Immature natural killer cell (primary cell): Measurements from ENCODE around the gene FANCC. TPM values are rescaled to one million over a fixed set of nuclear protein-coding genes. Genes with fewer than 3 reads are reported as not detected.
"Not testable (repeated sequence)": the region's sequence is repeated elsewhere in the genome, so short reads cannot be mapped to it uniquely, and the experiment has no call there.

Experiments used
- DNase-seq, 3 donors: peaks; one replicate each; pipeline ENCODE4 v3.0.0; 2022; ENCODE audit warnings: mixed read lengths in 1 of 3
- H3K27ac Mint-ChIP-seq, 6 donors: one replicate each; pipeline ENCODE4 v1.8.0; 2020; ENCODE audit warnings: mixed read lengths in 6 of 6, mild to moderate bottlenecking in 5 of 6, inconsistent platforms in 4 of 6, moderate library complexity in 3 of 6
- H3K27me3 Mint-ChIP-seq, 3 donors: one replicate each; pipeline ENCODE4 v1.8.0; 2020 to 2021; ENCODE audit warnings: low read depth in 3 of 3, mild to moderate bottlenecking in 3 of 3, mixed read lengths in 3 of 3, moderate library complexity in 3 of 3, inconsistent platforms in 1 of 3
- H3K36me3 Mint-ChIP-seq, 3 donors: one replicate each; pipeline ENCODE4 v1.8.0; 2020; ENCODE audit warnings: mixed read lengths in 3 of 3, inconsistent platforms in 2 of 3, mild to moderate bottlenecking in 2 of 3
- H3K4me1 Mint-ChIP-seq, 2 donors: one replicate each; pipeline ENCODE4 v1.8.0; 2020; ENCODE audit warnings: inconsistent platforms in 2 of 2, mild to moderate bottlenecking in 2 of 2, mixed read lengths in 2 of 2, moderate library complexity in 1 of 2
- H3K4me3 Mint-ChIP-seq, 5 donors: one replicate each; pipeline ENCODE4 v1.8.0; 2020; ENCODE audit warnings: mild to moderate bottlenecking in 5 of 5, mixed read lengths in 5 of 5, inconsistent platforms in 3 of 5, moderate library complexity in 3 of 5
- H3K9me3 Mint-ChIP-seq, 6 donors: one replicate each; pipeline ENCODE4 v1.8.0; 2020; ENCODE audit warnings: mild to moderate bottlenecking in 6 of 6, mixed read lengths in 6 of 6, inconsistent platforms in 4 of 6, moderate library complexity in 3 of 6
- polyA plus RNA-seq, 3 donors: library from polyadenylated mRNA; unstranded; fragments of 300-500 nt; fragmentation: Illumina TruSeq; gene quantifications; one replicate each; pipeline ENCODE4 v1.2.3, GENCODE V29; 2021

FANCC gene
- polyA plus RNA-seq, 3 donors from 2014 or later, result 2.4 to 3.4 (median 3.3) TPM

DNA sequence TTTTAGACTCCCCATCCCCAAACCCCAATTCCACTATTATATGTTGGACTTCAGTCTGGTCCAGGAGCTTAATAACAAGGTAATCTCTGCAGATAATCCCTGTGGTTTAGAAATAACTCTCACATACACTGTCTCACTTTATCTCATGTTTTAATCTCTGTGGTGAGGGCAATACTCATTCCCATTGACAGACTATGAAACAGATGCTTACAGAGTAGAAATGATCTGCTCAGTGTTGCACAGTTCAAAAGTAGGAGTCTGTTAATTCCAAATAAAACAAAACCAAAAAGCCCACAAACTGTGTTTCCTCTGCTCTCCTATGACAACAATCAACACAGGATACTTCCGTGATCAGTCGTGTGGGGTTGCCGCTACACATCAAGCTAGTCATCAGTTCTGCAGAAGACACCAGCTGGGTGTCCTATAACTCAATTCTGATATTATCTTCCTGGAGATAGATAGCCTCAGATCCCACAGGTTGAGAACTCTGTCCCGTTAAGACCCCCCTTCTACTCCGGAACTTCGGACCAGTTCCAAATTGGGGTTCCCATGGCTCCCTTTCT, 26.3 kb upstream of the FANCC start:
- Mint-ChIP-seq H3K27ac (peak overlapping the region in 1 of 6 donors; percentile 26), H3K9me3 (no peaks in the 10 kb centered on the region), H3K4me3 (no peak overlapping the region), H3K4me1 (no peaks in the 10 kb centered on the region), H3K36me3 (no peaks in the 10 kb centered on the region), H3K27me3 (peaks cover 6 to 11% (median 7%) of the 10 kb centered on the region in 3 donors)
- DNase-seq, result no peak

DNA sequence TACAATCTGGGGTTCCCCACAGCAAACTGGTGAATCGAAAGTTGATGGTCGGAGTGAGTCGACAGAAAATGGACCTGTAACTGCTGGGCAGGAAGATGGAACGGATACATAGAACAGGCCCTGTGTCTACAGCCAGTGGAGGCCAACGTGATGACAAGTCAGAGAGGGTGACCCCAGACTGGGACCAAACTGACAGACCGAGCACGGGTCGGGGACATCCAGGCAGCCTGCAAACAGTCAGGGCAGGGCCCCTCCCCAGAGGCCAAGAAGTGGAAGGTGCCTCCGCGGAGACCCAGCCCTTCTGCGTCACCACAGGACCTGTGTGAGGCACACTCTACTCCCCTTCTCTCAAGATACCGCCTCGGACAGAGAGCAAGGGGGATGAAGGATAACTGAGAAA, 25.1 kb upstream of the FANCC start:
- Mint-ChIP-seq H3K9me3 (no peaks in the 10 kb centered on the region), H3K27ac (no peak overlapping the region), H3K27me3 (peaks cover 2 to 8% (median 4%) of the 10 kb centered on the region in 3 donors), H3K4me1 (no peaks in the 10 kb centered on the region), H3K4me3 (no peak overlapping the region), H3K36me3 (no peaks in the 10 kb centered on the region)
- DNase-seq, result no peak

DNA sequence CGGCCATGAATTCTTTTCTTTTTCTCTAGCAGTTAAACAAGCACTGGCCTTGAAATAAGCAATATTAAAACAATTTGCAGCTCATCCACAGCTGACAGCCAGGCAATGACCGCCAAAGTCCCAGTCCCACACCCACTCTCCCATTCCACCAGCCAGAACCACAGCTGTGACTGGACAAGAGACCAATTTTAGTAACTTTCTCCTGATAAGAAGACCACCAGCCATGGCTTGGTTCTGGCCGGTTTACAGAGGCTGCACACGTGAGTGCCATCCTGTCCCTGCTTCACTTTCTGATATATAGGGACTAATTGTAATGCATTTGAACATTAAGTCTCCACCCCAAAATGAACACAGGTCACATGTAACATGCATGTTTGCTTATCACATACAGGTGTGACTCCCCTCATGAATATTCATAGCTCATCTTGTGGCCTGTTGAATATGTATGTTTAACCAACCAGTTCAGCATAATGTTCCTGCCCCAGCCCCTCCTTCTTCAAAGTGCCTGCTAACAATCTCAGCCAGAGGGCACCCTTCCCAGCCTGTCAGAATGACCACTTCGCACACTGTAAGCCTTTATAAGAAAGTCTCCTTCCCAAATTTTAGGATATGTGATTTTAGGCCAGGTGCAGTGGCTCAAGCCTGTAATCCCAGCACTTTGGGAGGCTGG, 23.9 kb upstream of the FANCC start:
- Mint-ChIP-seq H3K4me3 (no peak overlapping the region), H3K27me3 (peaks cover 0 to 7% (median 2%) of the 10 kb centered on the region in 3 donors), H3K4me1 (no peaks in the 10 kb centered on the region), H3K27ac (no peak overlapping the region), H3K9me3 (no peaks in the 10 kb centered on the region), H3K36me3 (no peaks in the 10 kb centered on the region)
- DNase-seq, result no peak

DNA sequence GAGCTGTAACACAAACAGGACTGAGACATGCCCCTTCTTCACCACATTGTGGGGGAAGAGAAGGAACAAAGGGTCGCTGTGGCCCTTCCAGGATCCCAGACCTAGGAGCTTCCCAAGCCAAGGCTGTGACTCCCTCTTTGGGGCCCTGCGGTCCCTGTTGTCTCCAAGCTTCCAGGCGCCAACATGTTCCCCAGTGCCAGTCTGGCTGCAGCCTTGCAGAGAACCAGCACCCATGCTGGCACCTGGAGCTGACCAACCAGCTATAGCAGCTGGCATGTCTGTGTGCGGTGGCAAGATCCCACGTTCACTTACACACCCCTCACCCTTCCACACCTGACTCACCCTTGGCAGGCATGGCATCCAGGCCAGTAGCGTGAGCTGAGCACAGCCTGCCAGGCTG, 20.7 kb upstream of the FANCC start:
- Mint-ChIP-seq H3K9me3 (no peaks in the 10 kb centered on the region), H3K27ac (no peak overlapping the region), H3K27me3 (peaks cover 0 to 11% (median 2%) of the 10 kb centered on the region in 3 donors), H3K36me3 (no peaks in the 10 kb centered on the region), H3K4me1 (no peaks in the 10 kb centered on the region), H3K4me3 (no peak overlapping the region)
- DNase-seq, result no peak

DNA sequence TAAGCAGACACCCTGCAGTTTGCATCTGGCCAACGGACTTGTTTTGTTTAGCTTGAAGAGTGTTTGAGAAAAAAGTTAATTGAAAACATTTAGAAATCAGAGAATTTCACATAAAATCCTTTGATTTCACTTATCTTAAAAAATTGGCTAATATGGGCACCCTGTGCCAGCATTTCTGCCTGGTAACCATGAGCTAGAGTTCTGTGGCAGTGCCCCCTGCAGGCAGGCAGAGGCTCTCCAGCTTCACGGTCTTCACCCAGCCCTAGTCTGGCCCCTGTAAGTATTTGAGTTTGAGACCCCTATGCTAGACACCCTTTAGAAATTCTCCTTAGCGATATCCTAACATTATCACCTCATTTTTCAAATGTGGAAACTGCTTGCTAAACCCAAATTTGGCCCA, 18.8 kb upstream of the FANCC start:
- Mint-ChIP-seq H3K27ac (no peak overlapping the region), H3K36me3 (no peaks in the 10 kb centered on the region), H3K27me3 (peaks cover 0 to 20% (median 2%) of the 10 kb centered on the region in 3 donors), H3K9me3 (no peaks in the 10 kb centered on the region), H3K4me1 (no peaks in the 10 kb centered on the region), H3K4me3 (no peak overlapping the region)
- peak in 1 of 3 donors; percentile 24 for DNase-seq

DNA sequence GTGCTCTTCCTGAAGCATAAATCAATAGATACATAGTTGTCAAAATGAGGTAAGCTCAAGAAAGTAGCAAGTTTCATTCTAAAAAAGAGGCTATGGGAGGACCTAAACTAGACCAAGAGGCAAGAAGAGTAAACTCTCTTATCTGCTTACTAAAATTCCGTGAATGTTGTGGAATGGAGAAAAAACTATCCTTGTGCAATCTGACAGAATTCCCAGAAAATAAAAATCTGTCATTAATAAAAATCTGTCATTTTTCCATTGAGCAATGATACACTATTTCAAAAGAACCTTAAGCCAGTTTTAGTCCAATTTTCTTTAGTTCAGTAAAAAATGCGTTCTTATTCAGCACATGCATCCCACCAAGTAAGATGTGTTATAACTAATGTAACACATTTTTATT, 15.9 kb upstream of the FANCC start:
- no peaks in the 10 kb centered on the region for H3K9me3 Mint-ChIP-seq
- H3K27me3 Mint-ChIP-seq, result peaks cover 0 to 25% (median 2%) of the 10 kb centered on the region in 3 donors
- H3K36me3 Mint-ChIP-seq, result no peaks in the 10 kb centered on the region
- DNase-seq, result no peak
- no peak overlapping the region for H3K27ac Mint-ChIP-seq
- H3K4me1 Mint-ChIP-seq, result no peaks in the 10 kb centered on the region
- H3K4me3 Mint-ChIP-seq, result no peak overlapping the region

DNA sequence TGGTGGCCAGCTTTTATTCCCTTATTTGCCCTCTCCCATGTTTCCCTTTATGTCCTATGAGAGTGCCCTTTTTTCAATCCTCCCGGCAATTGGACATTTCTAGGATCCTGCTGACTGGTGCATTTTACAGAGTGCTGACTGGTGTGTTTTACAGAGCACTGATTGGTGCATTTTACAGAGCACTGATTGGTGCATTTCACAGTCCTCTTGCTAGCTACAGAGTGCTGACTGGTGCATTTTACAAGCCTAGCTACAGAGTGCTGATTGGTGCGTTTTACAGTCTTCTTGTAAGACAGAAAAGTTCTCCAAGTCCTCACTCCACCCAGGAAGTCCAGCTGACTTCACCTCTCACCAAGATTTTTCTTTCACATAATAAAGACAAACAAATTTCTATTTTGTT, 15.4 kb upstream of the FANCC start:
- no peaks in the 10 kb centered on the region for H3K9me3 Mint-ChIP-seq

DNA sequence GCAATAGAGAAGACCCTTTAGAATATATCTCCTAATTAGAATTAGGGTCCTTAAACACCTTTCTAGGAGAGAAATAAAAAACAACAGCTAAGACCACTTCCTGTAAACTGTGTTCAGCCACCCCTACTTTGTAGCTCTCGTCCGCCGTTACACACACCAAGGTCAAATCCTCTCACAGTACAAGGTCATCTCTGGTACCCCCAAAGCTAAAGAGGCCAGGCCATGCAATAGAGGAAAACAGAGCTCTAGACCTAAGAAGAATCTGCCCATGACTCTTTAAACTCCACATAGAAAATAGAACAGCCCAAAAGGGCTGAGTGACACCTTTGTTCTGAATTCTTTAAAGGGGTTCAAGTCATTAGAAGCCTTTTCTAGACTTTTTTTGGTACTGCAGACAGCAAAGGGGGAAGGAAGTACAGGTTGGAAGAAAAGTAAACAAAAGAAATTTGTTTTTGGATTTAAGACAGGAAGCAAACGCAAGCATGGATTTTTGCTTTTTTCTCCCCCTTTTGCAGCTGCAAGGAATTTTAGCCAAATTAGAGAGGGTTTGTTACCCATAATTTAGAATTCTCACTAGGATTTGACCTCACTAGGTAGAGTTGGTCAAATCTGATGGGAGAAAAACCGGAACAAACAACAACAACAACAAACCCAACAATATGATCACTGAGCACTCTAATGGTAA, 13.4 kb upstream of the FANCC start:
- H3K36me3 Mint-ChIP-seq, result peaks cover 0 to 4% (median 0%) of the 10 kb centered on the region in 3 donors
- no peak overlapping the region for H3K27ac Mint-ChIP-seq
- peaks cover 2 to 6% (median 4%) of the 10 kb centered on the region in 6 donors for H3K9me3 Mint-ChIP-seq
- H3K4me3 Mint-ChIP-seq, result no peak overlapping the region
- DNase-seq, result no peak
- H3K27me3 Mint-ChIP-seq, result peaks cover 0 to 23% (median 2%) of the 10 kb centered on the region in 3 donors
- H3K4me1 Mint-ChIP-seq, result no peaks in the 10 kb centered on the region

More for the DNA sequence above, 15.4 kb upstream of the FANCC start:
- DNase-seq, result no peak
- H3K27ac Mint-ChIP-seq, result no peak overlapping the region
- H3K4me3 Mint-ChIP-seq, result no peak overlapping the region
- no peaks in the 10 kb centered on the region for H3K36me3 Mint-ChIP-seq
- no peaks in the 10 kb centered on the region for H3K4me1 Mint-ChIP-seq
- peaks cover 0 to 23% (median 2%) of the 10 kb centered on the region in 3 donors for H3K27me3 Mint-ChIP-seq

DNA sequence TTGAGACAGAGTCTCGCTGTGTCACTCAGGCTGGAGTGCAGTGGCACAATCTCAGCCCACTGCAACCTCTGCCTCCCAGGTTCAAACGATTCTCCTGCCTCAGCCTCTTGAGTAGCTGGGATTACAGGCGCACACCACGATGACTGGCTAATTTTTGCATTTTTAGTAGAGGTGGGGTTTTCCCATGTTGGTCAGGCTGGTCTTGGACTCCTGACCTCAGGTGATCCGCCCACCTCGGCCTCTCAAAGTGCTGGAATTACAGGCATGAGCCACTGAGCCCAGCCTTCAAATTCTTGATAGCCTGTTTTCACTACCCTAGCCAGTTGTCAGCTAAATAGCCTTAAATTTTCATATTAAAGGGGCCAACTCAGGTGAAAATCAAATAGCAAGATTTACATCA, 11.6 kb upstream of the FANCC start:
- not testable (repeated sequence) for H3K4me3 Mint-ChIP-seq, H3K9me3 Mint-ChIP-seq, H3K36me3 Mint-ChIP-seq, H3K27ac Mint-ChIP-seq, DNase-seq, H3K4me1 Mint-ChIP-seq
- H3K27me3 Mint-ChIP-seq, result peaks cover 0 to 18% (median 2%) of the 10 kb centered on the region in 3 donors

DNA sequence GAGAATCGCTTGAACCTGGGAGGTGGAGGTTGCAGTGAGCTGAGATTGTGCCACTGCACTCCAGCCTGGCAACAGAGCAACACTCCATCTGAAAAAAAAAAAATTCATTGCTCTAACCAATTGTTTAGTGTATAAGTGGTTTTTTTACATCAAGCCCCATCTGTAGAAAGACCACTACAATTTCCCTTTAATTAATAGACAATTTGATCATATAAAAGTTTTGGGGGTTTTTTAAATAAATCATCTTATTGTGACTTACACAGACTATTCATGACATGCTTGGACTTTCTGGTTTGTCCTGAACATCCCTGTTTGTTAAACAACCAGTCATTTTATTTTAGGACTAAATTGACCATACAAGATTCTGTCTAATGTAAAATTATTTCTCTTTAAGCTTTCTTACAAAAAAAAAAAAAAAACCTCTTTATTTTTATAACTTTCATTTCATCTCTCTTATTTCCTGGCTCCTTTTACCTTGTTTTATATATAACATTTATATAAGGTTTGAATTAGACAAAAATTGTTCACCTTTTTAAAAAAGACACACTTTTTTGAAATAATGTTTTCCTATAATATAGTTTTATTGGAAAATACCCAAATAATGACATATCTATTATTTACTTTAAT, 9.8 kb upstream of the FANCC start:
- Mint-ChIP-seq H3K36me3 (peaks cover 0 to 4% (median 0%) of the 10 kb centered on the region in 3 donors), H3K4me1 (no peaks in the 10 kb centered on the region), H3K9me3 (peaks cover 2 to 6% (median 4%) of the 10 kb centered on the region in 6 donors), H3K27ac (no peak overlapping the region), H3K27me3 (peaks cover 2 to 11% (median 2%) of the 10 kb centered on the region in 3 donors), H3K4me3 (no peak overlapping the region)
- DNase-seq, result no peak

DNA sequence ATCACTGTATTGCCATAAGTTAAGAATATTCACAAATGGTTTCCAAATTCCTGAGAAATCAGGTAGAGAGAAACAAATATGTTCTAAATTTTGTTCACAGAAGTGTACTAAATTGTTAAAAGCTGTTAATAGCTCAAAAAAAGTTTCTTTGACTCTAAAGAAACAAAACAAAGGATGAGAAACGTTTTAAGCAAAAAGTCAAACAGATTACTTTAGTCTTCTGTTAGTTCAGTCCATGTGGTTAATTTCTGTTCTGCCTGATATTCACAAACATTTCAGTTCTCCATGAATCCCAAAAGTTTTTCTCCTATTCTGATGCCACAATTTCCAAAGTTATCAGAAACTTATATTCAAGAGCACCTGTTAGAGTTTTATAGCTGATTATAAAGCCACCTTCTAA, 7.7 kb upstream of the FANCC start:
- Mint-ChIP-seq H3K9me3 (peaks cover 2 to 6% (median 4%) of the 10 kb centered on the region in 6 donors), H3K36me3 (peaks cover 0 to 4% (median 0%) of the 10 kb centered on the region in 3 donors), H3K4me3 (no peak overlapping the region), H3K4me1 (no peaks in the 10 kb centered on the region), H3K27me3 (peaks cover 0 to 2% (median 0%) of the 10 kb centered on the region in 3 donors), H3K27ac (no peak overlapping the region)
- DNase-seq, result no peak

DNA sequence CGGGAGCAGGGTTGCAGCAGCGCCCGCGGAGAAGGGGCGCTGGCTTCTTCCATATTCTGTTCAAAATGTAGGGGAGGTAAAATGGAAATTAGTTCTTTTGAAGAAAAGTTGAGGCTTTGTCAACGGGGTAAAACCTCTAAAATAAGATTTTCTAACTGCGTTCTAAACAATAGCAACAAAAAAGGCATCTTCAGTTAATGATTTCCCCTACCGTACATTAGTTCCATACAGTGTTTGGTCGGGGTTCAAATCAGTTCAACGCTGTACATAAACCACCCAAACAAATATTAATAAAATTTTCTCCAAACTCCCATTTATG, 343 bp upstream of the FANCC start:
- no peaks in the 10 kb centered on the region for H3K9me3 Mint-ChIP-seq
- H3K36me3 Mint-ChIP-seq, result no peaks in the 10 kb centered on the region
- peaks cover 12 to 17% of the 10 kb centered on the region in 2 donors for H3K4me1 Mint-ChIP-seq
- peak overlapping the region; percentile 79 to 91 (median 86) for H3K27ac Mint-ChIP-seq
- no peak for DNase-seq
- peaks cover 2 to 7% (median 7%) of the 10 kb centered on the region in 3 donors for H3K27me3 Mint-ChIP-seq
- H3K4me3 Mint-ChIP-seq, result peak overlapping the region; percentile 90 to 95 (median 92)

DNA sequence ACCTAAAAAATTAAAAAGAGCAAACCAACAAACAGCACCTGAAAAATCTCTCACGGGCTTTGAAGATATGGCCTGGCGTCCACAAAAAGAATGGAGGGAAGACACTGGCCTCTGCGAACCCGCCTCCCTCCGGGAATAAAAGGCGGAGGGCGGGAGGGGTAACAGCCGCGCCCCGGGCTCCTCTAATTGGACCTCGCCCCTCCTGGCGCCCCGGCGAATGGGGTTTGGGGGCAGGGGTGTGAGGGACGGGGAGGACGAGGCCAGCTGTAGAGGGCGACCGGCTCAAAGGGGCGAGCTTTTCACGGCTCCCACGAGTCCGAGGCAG, 753 bp downstream of the FANCC start:
- peak in 2 of 3 donors; percentile 48 to 50 for DNase-seq
- H3K4me3 Mint-ChIP-seq, result peak overlapping the region; percentile 88 to 95 (median 92)

DNA sequence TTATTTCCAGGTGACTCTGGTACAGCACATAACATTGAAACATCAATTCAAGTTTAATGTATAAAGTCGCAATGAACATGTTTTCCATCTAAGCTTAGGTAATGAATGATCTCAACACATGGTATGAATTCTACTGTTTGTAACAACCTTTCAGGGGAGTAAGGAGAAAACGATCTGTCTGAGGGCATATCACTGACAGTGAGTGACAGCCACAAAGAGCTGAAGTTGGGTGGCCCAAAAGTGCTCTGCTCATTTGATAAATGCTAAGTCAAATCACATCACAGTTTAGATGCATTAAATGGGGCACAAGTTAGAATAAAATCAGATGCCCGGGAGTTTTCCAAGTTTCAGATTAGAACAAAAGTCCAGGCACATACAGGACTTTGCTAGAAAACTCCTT, 1.2 kb downstream of the FANCC start:
- H3K27ac Mint-ChIP-seq, result peak overlapping the region in 5 of 6 donors; percentile 73 to 84 (median 79)
- H3K36me3 Mint-ChIP-seq, result no peaks in the 10 kb centered on the region
- H3K4me1 Mint-ChIP-seq, result peaks cover 14 to 17% of the 10 kb centered on the region in 2 donors
- no peaks in the 10 kb centered on the region for H3K9me3 Mint-ChIP-seq
- peaks cover 4 to 7% (median 7%) of the 10 kb centered on the region in 3 donors for H3K27me3 Mint-ChIP-seq
- DNase-seq, result no peak
- peak overlapping the region; percentile 88 to 95 (median 92) for H3K4me3 Mint-ChIP-seq

More for the DNA sequence above, 753 bp downstream of the FANCC start:
- Mint-ChIP-seq H3K27ac (peak overlapping the region; percentile 73 to 84 (median 78)), H3K36me3 (no peaks in the 10 kb centered on the region), H3K4me1 (peaks cover 13 to 17% of the 10 kb centered on the region in 2 donors), H3K27me3 (peaks cover 4 to 7% (median 7%) of the 10 kb centered on the region in 3 donors), H3K9me3 (no peaks in the 10 kb centered on the region)
